Measurements from ENCODE around the gene PUM2. TPM values are rescaled to one million over a fixed set of nuclear protein-coding genes. Genes with fewer than 3 reads are reported as not detected.
A peak's percentile ranks its signal among the peaks of the same experiment; 100 is the strongest.

PUM2 gene
- total RNA-seq, 4 donors from 2014 or later = 29.3 to 81.4 (median 48.2) TPM

DNA sequence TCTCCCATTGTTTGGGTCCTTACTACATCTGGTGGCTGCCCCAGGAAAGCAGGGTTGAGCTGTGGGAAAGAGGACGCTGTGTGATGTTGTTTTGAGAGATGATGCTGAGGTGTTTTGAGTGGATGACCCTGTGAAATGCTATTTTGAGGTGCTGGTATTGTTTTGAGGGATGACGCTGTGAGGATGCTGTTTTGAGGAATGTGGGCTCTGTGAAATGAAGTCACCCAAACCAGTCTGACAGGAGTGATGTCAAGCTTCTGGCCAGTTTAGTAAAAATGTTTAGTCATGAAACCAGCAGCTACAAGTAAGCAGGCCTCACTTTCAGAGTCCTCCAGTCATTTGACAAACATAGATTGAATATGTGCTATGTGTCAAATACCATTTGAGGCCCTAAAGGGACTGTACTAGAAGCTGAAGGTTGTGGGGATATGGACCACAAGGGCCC lies 16.1 kb upstream of the PUM2 start:
- DNase-seq = no peak
- TF ChIP-seq, protein P1, sequence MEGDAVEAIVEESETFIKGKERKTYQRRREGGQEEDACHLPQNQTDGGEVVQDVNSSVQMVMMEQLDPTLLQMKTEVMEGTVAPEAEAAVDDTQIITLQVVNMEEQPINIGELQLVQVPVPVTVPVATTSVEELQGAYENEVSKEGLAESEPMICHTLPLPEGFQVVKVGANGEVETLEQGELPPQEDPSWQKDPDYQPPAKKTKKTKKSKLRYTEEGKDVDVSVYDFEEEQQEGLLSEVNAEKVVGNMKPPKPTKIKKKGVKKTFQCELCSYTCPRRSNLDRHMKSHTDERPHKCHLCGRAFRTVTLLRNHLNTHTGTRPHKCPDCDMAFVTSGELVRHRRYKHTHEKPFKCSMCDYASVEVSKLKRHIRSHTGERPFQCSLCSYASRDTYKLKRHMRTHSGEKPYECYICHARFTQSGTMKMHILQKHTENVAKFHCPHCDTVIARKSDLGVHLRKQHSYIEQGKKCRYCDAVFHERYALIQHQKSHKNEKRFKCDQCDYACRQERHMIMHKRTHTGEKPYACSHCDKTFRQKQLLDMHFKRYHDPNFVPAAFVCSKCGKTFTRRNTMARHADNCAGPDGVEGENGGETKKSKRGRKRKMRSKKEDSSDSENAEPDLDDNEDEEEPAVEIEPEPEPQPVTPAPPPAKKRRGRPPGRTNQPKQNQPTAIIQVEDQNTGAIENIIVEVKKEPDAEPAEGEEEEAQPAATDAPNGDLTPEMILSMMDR (IDR thresholded peaks at IDR 0.05) = no peak
- TF ChIP-seq POLR2A (IDR thresholded peaks at IDR 0.05) = no peak
- no peak overlapping the region for H3K4me3 ChIP-seq
- H3K27ac ChIP-seq = peak overlapping the region in 3 of 4 donors; percentile 59 to 71 (median 64)
- no peaks in the 10 kb centered on the region for H3K36me3 ChIP-seq
- intact Hi-C loops (cut with DNase I) = no loop called here
- no peaks in the 10 kb centered on the region for H3K27me3 ChIP-seq
- 43 to 71% methylated on average over 2 of the region's 2 CpGs for WGBS, 2 donors
- no peaks in the 10 kb centered on the region for H3K9me3 ChIP-seq
- H3K4me1 ChIP-seq = peaks cover 8 to 57% (median 18%) of the 10 kb centered on the region in 3 donors

DNA sequence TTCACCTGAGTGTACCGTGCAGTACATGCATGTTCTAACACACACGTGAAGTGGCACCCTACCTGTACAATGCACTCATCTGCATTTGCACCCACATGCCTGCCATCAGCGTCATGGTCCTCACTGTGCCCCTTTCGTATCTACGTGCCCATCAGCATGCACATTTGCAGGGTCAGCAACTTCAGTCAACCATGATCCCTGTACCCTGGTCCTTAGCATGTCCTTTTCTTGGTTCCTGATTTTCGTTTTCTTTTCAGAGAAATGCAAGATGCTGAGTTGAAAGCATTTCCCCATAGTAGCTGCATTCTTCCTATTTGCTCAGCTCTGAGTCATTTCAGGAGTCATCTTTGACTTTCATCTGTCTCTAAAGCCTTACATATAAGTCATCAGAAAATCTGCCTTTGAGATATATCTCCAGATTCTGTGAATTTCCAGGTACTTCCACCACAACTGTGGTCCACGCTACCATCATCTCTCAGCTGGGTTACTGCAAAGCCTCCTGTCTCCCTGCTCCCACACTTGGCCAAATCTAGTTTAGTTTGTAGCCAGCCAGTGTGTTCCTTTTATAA lies 14.7 kb upstream of the PUM2 start:
- H3K27ac ChIP-seq = peak overlapping the region in 1 of 4 donors; percentile 1
- no peaks in the 10 kb centered on the region for H3K36me3 ChIP-seq
- 49 to 62% methylated on average over 7 of the region's 7 CpGs for WGBS, 2 donors
- H3K4me1 ChIP-seq = peaks cover 8 to 45% (median 15%) of the 10 kb centered on the region in 3 donors
- no peaks in the 10 kb centered on the region for H3K9me3 ChIP-seq
- intact Hi-C loops (cut with DNase I) = no loop called here
- DNase-seq = no peak
- H3K27me3 ChIP-seq = no peaks in the 10 kb centered on the region
- no peak for TF ChIP-seq POLR2A (IDR thresholded peaks at IDR 0.05)
- TF ChIP-seq, protein P1 (IDR thresholded peaks at IDR 0.05) = no peak
- no peak overlapping the region for H3K4me3 ChIP-seq

DNA sequence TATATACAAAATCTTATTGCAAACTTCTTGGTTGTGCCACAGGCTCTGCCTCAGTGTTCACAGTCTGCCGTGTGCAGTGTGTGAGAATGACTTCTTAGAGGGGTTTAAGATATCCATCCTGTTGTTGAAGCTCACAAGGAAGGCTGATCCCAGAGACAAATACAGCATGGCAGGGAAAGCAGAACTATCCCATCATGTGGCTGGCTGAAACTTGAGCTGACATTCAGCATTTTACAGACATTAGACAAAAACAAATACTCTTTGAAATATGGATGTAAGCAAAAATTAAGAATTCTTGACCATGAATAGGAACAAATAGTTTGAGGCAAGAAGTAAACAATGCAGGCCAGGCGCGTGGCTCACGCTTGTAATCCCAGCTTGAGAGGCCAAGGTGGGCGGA lies 12.9 kb upstream of the PUM2 start:
- no peak for TF ChIP-seq POLR2A (IDR thresholded peaks at IDR 0.05)
- TF ChIP-seq, protein P1 (IDR thresholded peaks at IDR 0.05) = no peak
- no peaks in the 10 kb centered on the region for H3K36me3 ChIP-seq
- H3K27ac ChIP-seq = no peak overlapping the region
- WGBS, 2 donors = 94% methylated on average over 5 of the region's 5 CpGs
- H3K9me3 ChIP-seq = no peaks in the 10 kb centered on the region
- no peaks in the 10 kb centered on the region for H3K27me3 ChIP-seq
- H3K4me3 ChIP-seq = no peak overlapping the region
- intact Hi-C loops (cut with DNase I) = no loop called here
- peaks cover 3 to 31% (median 9%) of the 10 kb centered on the region in 3 donors for H3K4me1 ChIP-seq
- no peak for DNase-seq

GRCh38 chr2:20362701-20363435 lies 12.2 kb upstream of the PUM2 start:
- DNase-seq = no peak
- Histone ChIP-seq H3K36me3 (no peaks in the 10 kb centered on the region), H3K9me3 (no peaks in the 10 kb centered on the region), H3K27ac (no peak overlapping the region), H3K4me1 (peaks cover 3 to 31% (median 9%) of the 10 kb centered on the region in 3 donors), H3K4me3 (no peak overlapping the region), H3K27me3 (no peaks in the 10 kb centered on the region)
- TF ChIP-seq POLR2A (IDR thresholded peaks at IDR 0.05) = no peak
- TF ChIP-seq, protein P1 (IDR thresholded peaks at IDR 0.05) = no peak
- intact Hi-C loops (cut with DNase I) = no loop called here
- WGBS, 2 donors = 76 to 86% methylated on average over 5 of the region's 5 CpGs

DNA sequence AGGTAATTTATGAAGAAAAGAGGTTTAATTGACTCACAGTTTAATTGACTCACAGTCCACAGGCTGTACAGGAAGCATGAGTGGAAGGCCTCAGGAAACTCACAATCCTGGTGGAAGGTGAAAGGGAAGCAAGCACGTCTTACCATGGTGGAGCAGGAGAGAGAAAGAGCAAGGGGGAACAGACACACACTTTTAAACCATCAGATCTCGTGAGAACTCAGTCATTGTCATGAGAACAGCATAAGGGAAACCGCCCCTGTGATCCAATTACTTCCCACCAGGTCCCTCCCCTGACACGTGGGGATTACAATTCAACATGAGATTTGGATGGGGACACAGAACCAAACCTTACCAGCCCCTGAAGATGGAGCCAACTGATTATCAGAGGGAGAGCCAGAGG lies 11.2 kb upstream of the PUM2 start:
- no peak for DNase-seq
- intact Hi-C loops (cut with DNase I) = no loop called here
- TF ChIP-seq, protein P1 (IDR thresholded peaks at IDR 0.05) = no peak
- TF ChIP-seq POLR2A (IDR thresholded peaks at IDR 0.05) = no peak
- WGBS, 2 donors = 66 to 76% methylated on average over 4 of the region's 4 CpGs
- Histone ChIP-seq H3K27ac (no peak overlapping the region), H3K4me3 (no peak overlapping the region), H3K4me1 (peaks cover 3 to 28% (median 9%) of the 10 kb centered on the region in 3 donors), H3K9me3 (no peaks in the 10 kb centered on the region), H3K36me3 (no peaks in the 10 kb centered on the region), H3K27me3 (no peaks in the 10 kb centered on the region)

Data from esophagus squamous epithelium (tissue), 5 donors.